GM23338 (cell line): Measurements from ENCODE around the gene C1R. TPM values are rescaled to one million over a fixed set of nuclear protein-coding genes. Genes with fewer than 3 reads are reported as not detected.

Experiments
- ATAC-seq: fragments of 200-7000 bp; cut with Tn5 transposase; 3 replicates; pipeline ENCODE4 v1.9.1; 2020
- DNase-seq: peaks from one replicate; pipeline ENCODE4 v3.0.0-alpha.2; 2015; ENCODE audit warnings: low spot score
- H2AFZ ChIP-seq: fragments of 200-600 bp; sonication (generic); 2 replicates; pipeline ENCODE4 v1.8.0; 2016; ENCODE audit warnings: antibody characterized with exemption, mild to moderate bottlenecking, moderate library complexity
- H3F3A ChIP-seq: fragments of 200-600 bp; sonication (generic); replicated peaks from 2 replicates; pipeline ENCODE4 v1.8.0; 2017; ENCODE audit warnings: antibody characterized with exemption, mixed run types, low read depth
- H3K27ac ChIP-seq: fragments of 200-600 bp; sonication (generic); 2 replicates; pipeline ENCODE4 v1.6.1; 2016; ENCODE audit warnings: low read depth
- H3K27me3 ChIP-seq: fragments of 200-600 bp; sonication (generic); 2 replicates; pipeline ENCODE4 v1.8.0; 2016; ENCODE audit warnings: mild to moderate bottlenecking, mixed run types, moderate library complexity; ENCODE audit not compliant: insufficient read depth
- H3K36me3 ChIP-seq: fragments of 200-600 bp; sonication (generic); 2 replicates; pipeline ENCODE4 v1.8.0; 2016; ENCODE audit warnings: mild to moderate bottlenecking; ENCODE audit not compliant: insufficient read depth
- H3K4me1 ChIP-seq: fragments of 200-600 bp; sonication (generic); 2 replicates; pipeline ENCODE4 v1.8.0; 2016; ENCODE audit warnings: mild to moderate bottlenecking, moderate library complexity; ENCODE audit not compliant: insufficient read depth
- H3K4me2 ChIP-seq: fragments of 200-600 bp; sonication (generic); 2 replicates; pipeline ENCODE4 v1.7.1; 2017; ENCODE audit warnings: mixed run types
- H3K4me3 ChIP-seq: fragments of 200-600 bp; sonication (generic); 2 replicates; pipeline ENCODE4 v1.6.1; 2016; ENCODE audit warnings: mixed run types
- H3K79me2 ChIP-seq: fragments of 200-600 bp; sonication (generic); replicated peaks from 2 replicates; pipeline ENCODE4 v1.8.0; 2017; ENCODE audit warnings: mild to moderate bottlenecking; ENCODE audit not compliant: insufficient read depth
- H3K9me2 ChIP-seq: fragments of 200-600 bp; sonication (generic); 2 replicates; pipeline ENCODE4 v1.8.0; 2017; ENCODE audit not compliant: insufficient read depth
- H4K20me1 ChIP-seq: fragments of 200-600 bp; sonication (generic); replicated peaks from 2 replicates; pipeline ENCODE4 v1.8.0; 2017; ENCODE audit warnings: mild to moderate bottlenecking; ENCODE audit not compliant: insufficient read depth
- H3K27ac Mint-ChIP-seq: 2 replicates; pipeline ENCODE4 v1.8.0; 2020; ENCODE audit warnings: inconsistent platforms, mild to moderate bottlenecking, moderate library complexity, mixed read lengths
- H3K27me3 Mint-ChIP-seq: 3 replicates; pipeline ENCODE4 v1.8.0; 2022; ENCODE audit warnings: low read depth, mild to moderate bottlenecking, moderate library complexity, mixed read lengths, inconsistent platforms; ENCODE audit not compliant: insufficient read depth, poor library complexity
- H3K36me3 Mint-ChIP-seq: 3 replicates; pipeline ENCODE4 v1.8.0; 2021; ENCODE audit warnings: low read depth, mild to moderate bottlenecking, inconsistent platforms, moderate library complexity, mixed read lengths
- H3K4me1 Mint-ChIP-seq: 3 replicates; pipeline ENCODE4 v1.8.0; 2020; ENCODE audit warnings: mild to moderate bottlenecking, inconsistent platforms, mixed read lengths
- H3K4me3 Mint-ChIP-seq: 3 replicates; pipeline ENCODE4 v1.8.0; 2021; ENCODE audit warnings: moderate library complexity, mild to moderate bottlenecking, inconsistent platforms, mixed read lengths
- H3K9me3 Mint-ChIP-seq: 3 replicates; pipeline ENCODE4 v1.8.0; 2020; ENCODE audit warnings: moderate library complexity, mild to moderate bottlenecking, inconsistent platforms, mixed read lengths
- CREB1 ChIP-seq: fragments of 250-450 bp; sonication (Bioruptor Pico); IDR thresholded peaks from 2 replicates; pipeline ENCODE4 v1.5.0; 2020; ENCODE audit warnings: low read depth, mild to moderate bottlenecking, moderate library complexity
- EZH2 ChIP-seq: fragments of 200-600 bp; sonication (generic); IDR thresholded peaks from one replicate; pipeline ENCODE4 v1.8.0; 2017; ENCODE audit warnings: antibody characterized with exemption, mild to moderate bottlenecking, low read depth; ENCODE audit not compliant: unreplicated experiment
- EZH2phosphoT487 ChIP-seq: fragments of 200-600 bp; sonication (generic); IDR thresholded peaks from one replicate; pipeline ENCODE4 v1.8.1; 2018; ENCODE audit warnings: antibody characterized with exemption; ENCODE audit not compliant: unreplicated experiment
- POLR2AphosphoS5 ChIP-seq: IDR thresholded peaks from 2 replicates; pipeline ENCODE4 v1.6.1; 2016; ENCODE audit warnings: antibody characterized with exemption, low read depth
- ZNF331 ChIP-seq: fragments of 250-450 bp; sonication (Bioruptor Pico); IDR thresholded peaks from 2 replicates; pipeline ENCODE4 v1.5.0; 2020; ENCODE audit warnings: low read depth, mild to moderate bottlenecking, moderate library complexity
- polyA plus RNA-seq: library from polyadenylated mRNA; unstranded; fragments of >200 nt; fragmentation: Nextera tagmentation; extraction: Ambion mirVana; gene quantifications from 2 replicates; pipeline ENCODE4 v1.2.1, GENCODE V29; 2016
- total RNA-seq: library from RNA; depleted of rRNA; stranded (reverse); fragments of >200 nt; shearing (Covaris generic); gene quantifications from 2 replicates; pipeline ENCODE4 v1.2.3, GENCODE V29; 2014
- TF ChIP-seq, protein P1 (sequence below), 2 experiments: fragments of 200-600 bp in 1 of 2; sonication (generic) in 1 of 2; conservative IDR thresholded peaks; 2 replicates each; pipeline versions ENCODE4 v1.5.1 to v1.6.1; 2016 to 2017; ENCODE audit warnings: antibody characterized with exemption in 2 of 2, low read depth in 2 of 2, mild to moderate bottlenecking in 2 of 2, moderate library complexity in 1 of 2
- TF ChIP-seq, protein P2 (sequence below): fragments of 250-450 bp; sonication (Bioruptor Pico); IDR thresholded peaks from 2 replicates; pipeline ENCODE4 v1.5.0; 2020; ENCODE audit warnings: mild to moderate bottlenecking, moderate library complexity

Gene C1R
- total and polyA plus RNA-seq, 2 experiments from 2014 or later: 6.4 to 8.8 TPM

GRCh38 chr12:7128681-7129286 lies 36.5 kb upstream of the C1R start, which contains the start of gene RBP5:
Gene RBP5 (minus strand): TSS chr12:7128889. CDS start chr12:7128775, 114 bp downstream.
- DNase-seq (peak; percentile 40), ATAC-seq (no peak)
- peaks cover 17% of the 10 kb centered on the region for H3K27me3 Mint-ChIP-seq
- H3K27ac Mint-ChIP-seq: peak within 1 kb of the TSS; percentile 94; the same call in 1 of the 2 replicates
- peak within 1 kb of the TSS; percentile 100 for H3K4me2 ChIP-seq
- peak within 1 kb of the TSS; percentile 99 for H2AFZ ChIP-seq
- H3K4me1 ChIP-seq: peaks cover 16% of the 10 kb centered on the region
- no peaks in the 10 kb centered on the region; the same call in 2 of the 3 replicates for H3K9me3 Mint-ChIP-seq
- H3K9me2 ChIP-seq: 0 out of 2 replicates have a peak, but pooled peaks cover 5% of the 10 kb centered on the region
- H3K27me3 ChIP-seq: no peaks in the 10 kb centered on the region
- H3K36me3 Mint-ChIP-seq: peaks cover under 1% of the 10 kb centered on the region; the same call in 1 of the 3 replicates
- 0 out of 2 replicates have a peak, but pooled peaks cover 4% of the 10 kb centered on the region for H3F3A ChIP-seq
- peak within 1 kb of the TSS; percentile 55; the same call in 1 of the 2 replicates for H3K27ac ChIP-seq
- H3K4me1 Mint-ChIP-seq: peaks cover 34% of the 10 kb centered on the region
- no peaks in the 10 kb centered on the region for H3K79me2 ChIP-seq
- peak within 1 kb of the TSS; percentile 97 for H3K4me3 ChIP-seq
- H3K4me3 Mint-ChIP-seq: peak within 1 kb of the TSS; percentile 88
- TF ChIP-seq, protein P1, sequence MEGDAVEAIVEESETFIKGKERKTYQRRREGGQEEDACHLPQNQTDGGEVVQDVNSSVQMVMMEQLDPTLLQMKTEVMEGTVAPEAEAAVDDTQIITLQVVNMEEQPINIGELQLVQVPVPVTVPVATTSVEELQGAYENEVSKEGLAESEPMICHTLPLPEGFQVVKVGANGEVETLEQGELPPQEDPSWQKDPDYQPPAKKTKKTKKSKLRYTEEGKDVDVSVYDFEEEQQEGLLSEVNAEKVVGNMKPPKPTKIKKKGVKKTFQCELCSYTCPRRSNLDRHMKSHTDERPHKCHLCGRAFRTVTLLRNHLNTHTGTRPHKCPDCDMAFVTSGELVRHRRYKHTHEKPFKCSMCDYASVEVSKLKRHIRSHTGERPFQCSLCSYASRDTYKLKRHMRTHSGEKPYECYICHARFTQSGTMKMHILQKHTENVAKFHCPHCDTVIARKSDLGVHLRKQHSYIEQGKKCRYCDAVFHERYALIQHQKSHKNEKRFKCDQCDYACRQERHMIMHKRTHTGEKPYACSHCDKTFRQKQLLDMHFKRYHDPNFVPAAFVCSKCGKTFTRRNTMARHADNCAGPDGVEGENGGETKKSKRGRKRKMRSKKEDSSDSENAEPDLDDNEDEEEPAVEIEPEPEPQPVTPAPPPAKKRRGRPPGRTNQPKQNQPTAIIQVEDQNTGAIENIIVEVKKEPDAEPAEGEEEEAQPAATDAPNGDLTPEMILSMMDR (conservative IDR thresholded peaks at IDR 0.05; ENCODE audit: low read depth in 2 of 2): no peak
- no peaks in the 10 kb centered on the region; the same call in 1 of the 2 replicates for H4K20me1 ChIP-seq
- no peaks in the 10 kb centered on the region for H3K36me3 ChIP-seq

DNA sequence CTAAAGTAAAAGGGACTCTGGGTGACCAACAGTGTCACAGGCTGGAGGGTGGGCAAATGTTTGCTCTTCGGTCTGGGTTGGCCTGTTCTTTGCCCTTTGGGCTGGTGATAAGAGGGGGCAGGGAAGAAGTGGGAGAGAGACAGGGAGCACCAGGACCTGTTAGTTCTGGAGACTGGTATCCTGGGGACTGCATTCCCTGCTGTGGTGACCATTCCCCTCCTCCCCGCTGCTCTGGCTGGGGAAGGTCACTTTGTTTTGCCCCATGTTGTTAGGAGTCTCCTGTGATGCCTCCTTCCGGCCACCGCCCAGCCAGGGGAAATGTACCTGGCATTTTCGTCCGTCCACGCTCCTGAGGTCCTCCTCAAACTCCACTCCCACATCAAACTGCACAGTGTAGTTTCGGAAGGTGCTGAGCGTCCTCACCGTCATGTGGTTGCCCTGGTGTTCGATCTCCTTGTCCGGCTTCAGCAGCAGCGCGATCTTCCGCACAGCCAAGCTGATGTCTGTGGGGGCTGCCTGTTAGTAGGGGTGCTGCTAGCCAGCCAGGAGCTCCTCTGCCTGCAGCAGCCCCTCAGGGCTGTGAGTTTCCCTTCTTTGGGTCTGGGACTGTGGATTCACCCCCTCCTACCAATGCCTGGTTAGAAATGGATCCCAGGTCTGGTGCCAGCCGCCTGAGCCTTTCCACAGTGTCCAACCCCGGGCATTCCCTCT lies 35.8 kb upstream of the C1R start:
- Histone ChIP-seq H3K36me3 (no peaks in the 10 kb centered on the region), H3K79me2 (no peaks in the 10 kb centered on the region), H3K4me2 (peak overlapping the region; percentile 100), H3K27me3 (no peaks in the 10 kb centered on the region), H2AFZ (no peak overlapping the region), H3K4me1 (peaks cover 16% of the 10 kb centered on the region), H3F3A (0 out of 2 replicates have a peak, but pooled peaks cover 4% of the 10 kb centered on the region), H3K27ac (no peak overlapping the region), H3K9me2 (0 out of 2 replicates have a peak, but pooled peaks cover 5% of the 10 kb centered on the region), H4K20me1 (no peaks in the 10 kb centered on the region; the same call in 1 of the 2 replicates), H3K4me3 (0 out of 2 replicates have a peak overlapping the region, but pooled peaks have one; percentile 97)
- peaks cover 38% of the 10 kb centered on the region for H3K4me1 Mint-ChIP-seq
- H3K4me3 Mint-ChIP-seq: peak overlapping the region; percentile 88
- H3K27ac Mint-ChIP-seq: no peak overlapping the region
- H3K27me3 Mint-ChIP-seq: peaks cover 17% of the 10 kb centered on the region
- H3K9me3 Mint-ChIP-seq: no peaks in the 10 kb centered on the region; the same call in 2 of the 3 replicates
- no peak for ATAC-seq
- no peak for DNase-seq
- H3K36me3 Mint-ChIP-seq: no peaks in the 10 kb centered on the region; the same call in 2 of the 3 replicates
- TF ChIP-seq, protein P2, sequence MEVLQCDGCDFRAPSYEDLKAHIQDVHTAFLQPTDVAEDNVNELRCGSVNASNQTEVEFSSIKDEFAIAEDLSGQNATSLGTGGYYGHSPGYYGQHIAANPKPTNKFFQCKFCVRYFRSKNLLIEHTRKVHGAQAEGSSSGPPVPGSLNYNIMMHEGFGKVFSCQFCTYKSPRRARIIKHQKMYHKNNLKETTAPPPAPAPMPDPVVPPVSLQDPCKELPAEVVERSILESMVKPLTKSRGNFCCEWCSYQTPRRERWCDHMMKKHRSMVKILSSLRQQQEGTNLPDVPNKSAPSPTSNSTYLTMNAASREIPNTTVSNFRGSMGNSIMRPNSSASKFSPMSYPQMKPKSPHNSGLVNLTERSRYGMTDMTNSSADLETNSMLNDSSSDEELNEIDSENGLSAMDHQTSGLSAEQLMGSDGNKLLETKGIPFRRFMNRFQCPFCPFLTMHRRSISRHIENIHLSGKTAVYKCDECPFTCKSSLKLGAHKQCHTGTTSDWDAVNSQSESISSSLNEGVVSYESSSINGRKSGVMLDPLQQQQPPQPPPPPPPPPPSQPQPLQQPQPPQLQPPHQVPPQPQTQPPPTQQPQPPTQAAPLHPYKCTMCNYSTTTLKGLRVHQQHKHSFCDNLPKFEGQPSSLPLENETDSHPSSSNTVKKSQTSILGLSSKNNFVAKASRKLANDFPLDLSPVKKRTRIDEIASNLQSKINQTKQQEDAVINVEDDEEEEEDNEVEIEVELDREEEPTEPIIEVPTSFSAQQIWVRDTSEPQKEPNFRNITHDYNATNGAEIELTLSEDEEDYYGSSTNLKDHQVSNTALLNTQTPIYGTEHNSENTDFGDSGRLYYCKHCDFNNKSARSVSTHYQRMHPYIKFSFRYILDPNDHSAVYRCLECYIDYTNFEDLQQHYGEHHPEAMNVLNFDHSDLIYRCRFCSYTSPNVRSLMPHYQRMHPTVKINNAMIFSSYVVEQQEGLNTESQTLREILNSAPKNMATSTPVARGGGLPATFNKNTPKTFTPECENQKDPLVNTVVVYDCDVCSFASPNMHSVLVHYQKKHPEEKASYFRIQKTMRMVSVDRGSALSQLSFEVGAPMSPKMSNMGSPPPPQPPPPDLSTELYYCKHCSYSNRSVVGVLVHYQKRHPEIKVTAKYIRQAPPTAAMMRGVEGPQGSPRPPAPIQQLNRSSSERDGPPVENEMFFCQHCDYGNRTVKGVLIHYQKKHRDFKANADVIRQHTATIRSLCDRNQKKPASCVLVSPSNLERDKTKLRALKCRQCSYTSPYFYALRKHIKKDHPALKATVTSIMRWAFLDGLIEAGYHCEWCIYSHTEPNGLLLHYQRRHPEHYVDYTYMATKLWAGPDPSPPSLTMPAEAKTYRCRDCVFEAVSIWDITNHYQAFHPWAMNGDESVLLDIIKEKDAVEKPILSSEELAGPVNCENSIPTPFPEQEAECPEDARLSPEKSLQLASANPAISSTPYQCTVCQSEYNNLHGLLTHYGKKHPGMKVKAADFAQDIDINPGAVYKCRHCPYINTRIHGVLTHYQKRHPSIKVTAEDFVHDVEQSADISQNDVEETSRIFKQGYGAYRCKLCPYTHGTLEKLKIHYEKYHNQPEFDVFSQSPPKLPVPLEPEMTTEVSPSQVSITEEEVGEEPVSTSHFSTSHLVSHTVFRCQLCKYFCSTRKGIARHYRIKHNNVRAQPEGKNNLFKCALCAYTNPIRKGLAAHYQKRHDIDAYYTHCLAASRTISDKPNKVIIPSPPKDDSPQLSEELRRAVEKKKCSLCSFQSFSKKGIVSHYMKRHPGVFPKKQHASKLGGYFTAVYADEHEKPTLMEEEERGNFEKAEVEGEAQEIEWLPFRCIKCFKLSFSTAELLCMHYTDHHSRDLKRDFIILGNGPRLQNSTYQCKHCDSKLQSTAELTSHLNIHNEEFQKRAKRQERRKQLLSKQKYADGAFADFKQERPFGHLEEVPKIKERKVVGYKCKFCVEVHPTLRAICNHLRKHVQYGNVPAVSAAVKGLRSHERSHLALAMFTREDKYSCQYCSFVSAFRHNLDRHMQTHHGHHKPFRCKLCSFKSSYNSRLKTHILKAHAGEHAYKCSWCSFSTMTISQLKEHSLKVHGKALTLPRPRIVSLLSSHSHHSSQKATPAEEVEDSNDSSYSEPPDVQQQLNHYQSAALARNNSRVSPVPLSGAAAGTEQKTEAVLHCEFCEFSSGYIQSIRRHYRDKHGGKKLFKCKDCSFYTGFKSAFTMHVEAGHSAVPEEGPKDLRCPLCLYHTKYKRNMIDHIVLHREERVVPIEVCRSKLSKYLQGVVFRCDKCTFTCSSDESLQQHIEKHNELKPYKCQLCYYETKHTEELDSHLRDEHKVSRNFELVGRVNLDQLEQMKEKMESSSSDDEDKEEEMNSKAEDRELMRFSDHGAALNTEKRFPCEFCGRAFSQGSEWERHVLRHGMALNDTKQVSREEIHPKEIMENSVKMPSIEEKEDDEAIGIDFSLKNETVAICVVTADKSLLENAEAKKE (CRISPR knock-in tag): no peak
- TF ChIP-seq EZH2: no peak
- TF ChIP-seq EZH2phosphoT487: no peak
- TF ChIP-seq CREB1 (CRISPR knock-in tag): no peak
- no peak for TF ChIP-seq ZNF331 (CRISPR knock-in tag)
- no peak for TF ChIP-seq POLR2AphosphoS5
